Transverse colon (tissue), 4 donors: ENCODE measurements around the gene NRBF2. TPM values are rescaled to one million over a fixed set of nuclear protein-coding genes. Genes with fewer than 3 reads are reported as not detected.
"Not testable (repeated sequence)": the region's sequence is repeated elsewhere in the genome, so short reads cannot be mapped to it uniquely, and the experiment has no call there.

ENCODE experiments used
- DNase-seq: peaks from one replicate; pipeline ENCODE4 v3.0.0-alpha.2; 2019
- H3K27ac ChIP-seq, 4 donors: fragments of 200-600 bp; sonication (generic); 2 replicates each; pipeline ENCODE4 v1.5.1; 2016 to 2018; ENCODE audit warnings: inconsistent platforms in 4 of 4
- H3K27me3 ChIP-seq: fragments of 200-600 bp; sonication (generic); 2 replicates; pipeline ENCODE4 v1.5.1; 2017; ENCODE audit warnings: inconsistent platforms
- H3K36me3 ChIP-seq, 4 donors: fragments of 200-600 bp; sonication (generic); 2 replicates each; pipeline ENCODE4 v1.5.1; 2017 to 2019; ENCODE audit warnings: inconsistent platforms in 4 of 4
- H3K4me1 ChIP-seq, 4 donors: fragments of 200-600 bp; sonication (generic); 2 replicates each; pipeline ENCODE4 v1.5.1; 2017 to 2020; ENCODE audit warnings: inconsistent platforms in 4 of 4
- H3K4me3 ChIP-seq, 4 donors: fragments of 200-600 bp; sonication (generic); 1 replicate in 1 of 4; 2 replicates in 3 of 4; pipeline versions ENCODE4 v1.5.1 to v1.6.1; 2017 to 2019; ENCODE audit warnings: inconsistent platforms in 4 of 4
- H3K9me3 ChIP-seq, 2 donors: fragments of 200-600 bp; sonication (generic); 2 replicates each; pipeline ENCODE4 v1.5.1; 2017 to 2019; ENCODE audit warnings: inconsistent platforms in 2 of 2
- CTCF ChIP-seq, 5 experiments: fragments of 200-600 bp in 3 of 5; fragments of 450-650 bp in 2 of 5; sonication (generic) in 3 of 5; IDR thresholded peaks; 1 replicate in 2 of 5; 2 replicates in 3 of 5; pipeline ENCODE4 v1.5.1; 2016 to 2017; ENCODE audit warnings: antibody characterized with exemption in 5 of 5, inconsistent platforms in 3 of 5, mild to moderate bottlenecking in 2 of 5, moderate library complexity in 1 of 5
- EP300 ChIP-seq: sonication (generic); formaldehyde crosslinking; IDR thresholded peaks from one replicate; pipeline ENCODE4 v1.6.1; 2017; ENCODE audit warnings: antibody characterized with exemption, low read depth
- POLR2A ChIP-seq: fragments of 450-650 bp; IDR thresholded peaks from one replicate; pipeline ENCODE4 v1.6.1; 2016; ENCODE audit warnings: antibody characterized with exemption, mild to moderate bottlenecking, moderate library complexity
- POLR2AphosphoS5 ChIP-seq, 3 donors: sonication (generic); formaldehyde crosslinking; IDR thresholded peaks; one replicate each; pipeline ENCODE4 v1.6.1; 2016; ENCODE audit warnings: antibody characterized with exemption in 3 of 3
- WGBS, 2 donors: methylation state at CpG; one replicate each; pipeline ENCODE4 v1.1.5; 2018; ENCODE audit warnings: low coverage in 1 of 2; 5-methylcytosine and 5-hydroxymethylcytosine counted together
- in situ Hi-C, 4 donors: fragments of 200-750 bp; cut with MboI; loops; one replicate each; pipeline versions ENCODE4 v1.15.0 to v1.15.1; 2017; ENCODE audit warnings: low sequenced_read_pairs in 3 of 4, low pct_ligation_motif_present in 1 of 4, low pct_unique_long_range_greater_than_20kb in 1 of 4
- intact Hi-C: fragments of 100-400 bp; cut with DNase I; formaldehyde crosslinking; loops from one replicate; pipeline ENCODE4 v1.15.1; 2023; ENCODE audit warnings: low total_unique reads
- total RNA-seq, 4 donors: library from RNA; depleted of rRNA; stranded (reverse); fragments of >200 nt; gene quantifications; one replicate each; pipeline ENCODE4 v1.1.0, GENCODE V29; 2016

The NRBF2 gene
- total RNA-seq, 4 donors from 2014 or later, result 1.4 to 21.3 (median 17.6) TPM

- no peaks in the 10 kb centered on the region for H3K27me3 ChIP-seq
- intact Hi-C loops, result no loop called here
- 61 to 70% methylated on average over 2 of the region's 2 CpGs for WGBS, 2 donors
- no peak overlapping the region for H3K4me3 ChIP-seq
- no peaks in the 10 kb centered on the region for H3K4me1 ChIP-seq
- H3K9me3 ChIP-seq, result no peaks in the 10 kb centered on the region
- no peaks in the 10 kb centered on the region for H3K36me3 ChIP-seq
- in situ Hi-C loops, result loop anchor here (25.0 kb wide), 2 partner anchors 506 to 656 kb away; no protein-coding TSS in a partner anchor
- H3K27ac ChIP-seq, result no peak overlapping the region
- no peak for DNase-seq
- TF ChIP-seq CTCF (IDR thresholded peaks at IDR 0.05) (no peak), POLR2A (no peak), POLR2AphosphoS5 (IDR thresholded peaks at IDR 0.05) (no peak), EP300 (no peak)
Measured at GRCh38 chr10:63093227-63093626, 39.9 kb upstream of the NRBF2 start.

GRCh38 chr10:63094405-63094804 is 38.7 kb upstream of the NRBF2 start:
- intact Hi-C loops, result no loop called here
- Histone ChIP-seq H3K27me3 (no peaks in the 10 kb centered on the region), H3K4me3 (no peak overlapping the region), H3K4me1 (no peaks in the 10 kb centered on the region), H3K36me3 (no peaks in the 10 kb centered on the region), H3K27ac (no peak overlapping the region), H3K9me3 (no peaks in the 10 kb centered on the region)
- DNase-seq, result no peak
- in situ Hi-C loops, result loop anchor here (25.0 kb wide), 2 partner anchors 507 to 657 kb away; no protein-coding TSS in a partner anchor
- TF ChIP-seq EP300, result no peak
- 92% methylated on average over 2 of the region's 2 CpGs; no CpG with 5 or more reads in 1 of the 2 donors for WGBS, 2 donors

- H3K4me1 ChIP-seq, result no peaks in the 10 kb centered on the region
Measured at GRCh38 chr10:63094881-63095280, 38.2 kb upstream of the NRBF2 start.

GRCh38 chr10:63099734-63100133 is 33.4 kb upstream of the NRBF2 start:
- intact Hi-C loops (no loop called here), in situ Hi-C loops (loop anchor here (25.0 kb wide), 2 partner anchors 512 to 662 kb away; no protein-coding TSS in a partner anchor)
- TF ChIP-seq POLR2AphosphoS5 (IDR thresholded peaks at IDR 0.05) (no peak), EP300 (no peak), CTCF (IDR thresholded peaks at IDR 0.05) (no peak), POLR2A (no peak)
- H3K4me3 ChIP-seq, result no peak overlapping the region
- no peaks in the 10 kb centered on the region for H3K36me3 ChIP-seq
- H3K9me3 ChIP-seq, result no peaks in the 10 kb centered on the region
- no peak for DNase-seq
- no peaks in the 10 kb centered on the region for H3K4me1 ChIP-seq
- no peaks in the 10 kb centered on the region for H3K27me3 ChIP-seq
- H3K27ac ChIP-seq, result no peak overlapping the region

More at GRCh38 chr10:63094881-63095280, 38.2 kb upstream of the NRBF2 start:
- Histone ChIP-seq H3K9me3 (no peaks in the 10 kb centered on the region), H3K4me3 (no peak overlapping the region), H3K27me3 (no peaks in the 10 kb centered on the region), H3K27ac (no peak overlapping the region), H3K36me3 (no peaks in the 10 kb centered on the region)
- intact Hi-C loops, result no loop called here
- TF ChIP-seq EP300 (no peak), POLR2AphosphoS5 (IDR thresholded peaks at IDR 0.05) (no peak), CTCF (IDR thresholded peaks at IDR 0.05) (no peak), POLR2A (no peak)
- 59 to 75% methylated on average over 1 of the region's 1 CpG for WGBS, 2 donors
- in situ Hi-C loops, result loop anchor here (25.0 kb wide), 2 partner anchors 508 to 658 kb away; no protein-coding TSS in a partner anchor
- no peak for DNase-seq

- H3K27me3 ChIP-seq, in situ Hi-C loops, H3K9me3 ChIP-seq, H3K4me1 ChIP-seq, H3K27ac ChIP-seq, H3K36me3 ChIP-seq, DNase-seq, intact Hi-C loops, H3K4me3 ChIP-seq: not testable (repeated sequence)
- WGBS, 2 donors, result 80 to 83% methylated on average over 5 to 10 of the region's 10 CpGs
Measured at GRCh38 chr10:63101091-63101490, 32.0 kb upstream of the NRBF2 start.

- intact Hi-C loops, DNase-seq, H3K27ac ChIP-seq, H3K4me1 ChIP-seq, in situ Hi-C loops, H3K36me3 ChIP-seq, H3K27me3 ChIP-seq, H3K4me3 ChIP-seq, H3K9me3 ChIP-seq: not testable (repeated sequence)
- WGBS, 2 donors, result 72 to 81% methylated on average over 6 to 7 of the region's 7 CpGs
Measured at GRCh38 chr10:63102279-63102883, 30.7 kb upstream of the NRBF2 start.

GRCh38 chr10:63103178-63103577 is 29.9 kb upstream of the NRBF2 start:
- H3K9me3 ChIP-seq, DNase-seq, H3K4me1 ChIP-seq, H3K36me3 ChIP-seq, H3K27me3 ChIP-seq, intact Hi-C loops, H3K27ac ChIP-seq, in situ Hi-C loops, H3K4me3 ChIP-seq: not testable (repeated sequence)
- 60 to 85% methylated on average over 2 to 4 of the region's 4 CpGs for WGBS, 2 donors
